Right renal pelvis (tissue), 4 donors: ENCODE measurements around the gene IFNL3. TPM values are rescaled to one million over a fixed set of nuclear protein-coding genes. Genes with fewer than 3 reads are reported as not detected.
"Not testable (repeated sequence)": the region's sequence is repeated elsewhere in the genome, so short reads cannot be mapped to it uniquely, and the experiment has no call there.

Experiments
- DNase-seq, 4 donors: peaks; one replicate each; pipeline ENCODE4 v3.0.0-alpha.2; 2013; ENCODE audit warnings: low read depth in 4 of 4, low spot score in 3 of 4, missing footprints in 1 of 4
- polyA plus RNA-seq, 4 donors: library from polyadenylated mRNA; unstranded; fragments of 120-200 nt; gene quantifications; one replicate each; pipeline ENCODE4 v1.2.1, GENCODE V29; 2013; ENCODE audit not compliant: insufficient read length in 4 of 4

The IFNL3 gene
- polyA plus RNA-seq, 4 donors, result 0.10 TPM; not detected in 3

- DNase-seq, result no peak
These were observed 26.4 kb downstream of the IFNL3 start for GRCh38 chr19:39218230-39219007.

- no peak for DNase-seq
These were observed 27.7 kb downstream of the IFNL3 start for GRCh38 chr19:39217094-39217493.

GRCh38 chr19:39215323-39215722 lies 29.5 kb downstream of the IFNL3 start:
- DNase-seq, result not testable (repeated sequence)

GRCh38 chr19:39212375-39212742 lies 32.4 kb downstream of the IFNL3 start:
- no peak for DNase-seq

GRCh38 chr19:39211731-39212374 lies 33.0 kb downstream of the IFNL3 start:
- DNase-seq, result no peak

GRCh38 chr19:39209196-39209595 lies 35.6 kb downstream of the IFNL3 start:
- no peak for DNase-seq

GRCh38 chr19:39208175-39208795 lies 36.5 kb downstream of the IFNL3 start:
- no peak for DNase-seq

GRCh38 chr19:39207293-39207836 lies 37.4 kb downstream of the IFNL3 start:
- no peak for DNase-seq

GRCh38 chr19:39206122-39206521 lies 38.7 kb downstream of the IFNL3 start:
- no peak for DNase-seq

GRCh38 chr19:39205449-39205764 lies 39.4 kb downstream of the IFNL3 start:
- DNase-seq, result no peak

GRCh38 chr19:39203372-39204341 lies 41.1 kb downstream of the IFNL3 start, which contains the start of gene SYCN:
TSS of gene SYCN (minus strand) at chr19:39204263. CDS start at chr19:39204254, 9 bp downstream.
- no peak for DNase-seq

GRCh38 chr19:39202998-39203355 lies 41.8 kb downstream of the IFNL3 start:
- no peak for DNase-seq

GRCh38 chr19:39200803-39201115 lies 44.0 kb downstream of the IFNL3 start:
- DNase-seq, result no peak

- no peak for DNase-seq
These were observed 44.6 kb downstream of the IFNL3 start for GRCh38 chr19:39200066-39200802.

- DNase-seq, result peak in 3 of 4 donors; percentile 54 to 65 (median 62)
These were observed 45.8 kb downstream of the IFNL3 start for GRCh38 chr19:39199025-39199424.

- DNase-seq, result no peak
These were observed 47.0 kb downstream of the IFNL3 start for GRCh38 chr19:39197808-39198207.

- DNase-seq, result no peak
These were observed 47.8 kb downstream of the IFNL3 start, which contains the start of gene NCCRP1 for GRCh38 chr19:39196860-39197562. TSS of gene NCCRP1 (plus strand) at chr19:39196964. CDS start at chr19:39196983, 19 bp downstream.

GRCh38 chr19:39196320-39196719 lies 48.5 kb downstream of the IFNL3 start:
- DNase-seq, result no peak

- DNase-seq, result no peak
These were observed 49.1 kb downstream of the IFNL3 start for GRCh38 chr19:39195755-39196154.
